AG10803 (cell line): ENCODE results near the gene STAMBP.
A peak's percentile ranks its signal among the peaks of the same experiment; 100 is the strongest.

Source experiments
- DNase-seq: peaks from one replicate; pipeline ENCODE4 v3.0.0; 2010; ENCODE audit warnings: low read depth
- H3K4me3 ChIP-seq: 2 replicates; pipeline ENCODE4 v1.5.1; 2011; ENCODE audit warnings: mild to moderate bottlenecking, low read length, control low read depth
- TF ChIP-seq, protein P1 (sequence below): conservative IDR thresholded peaks from 2 replicates; pipeline ENCODE4 v1.5.1; 2011; ENCODE audit warnings: mild to moderate bottlenecking, low read length, control low read depth, inconsistent platforms

The STAMBP gene

DNA sequence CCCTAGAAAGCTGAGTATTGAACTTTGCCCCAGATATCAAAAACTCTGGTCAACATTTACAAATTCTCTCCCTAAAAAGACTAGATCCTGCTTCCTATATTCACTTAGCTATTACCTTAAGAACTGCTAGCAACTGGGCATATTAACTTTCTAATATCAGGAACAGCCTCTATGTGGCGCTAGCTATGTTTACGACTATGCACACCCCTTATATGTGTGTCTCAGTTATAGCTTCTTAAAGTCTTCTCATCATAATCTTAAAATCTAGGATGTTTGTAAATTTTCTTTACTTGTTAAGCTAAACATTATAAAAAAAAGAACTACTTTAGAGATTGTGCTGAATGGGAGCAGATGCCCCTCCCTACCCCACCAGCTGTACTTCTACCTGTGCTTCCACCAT is 1.7 kb upstream of the STAMBP start:
- no peak overlapping the region for H3K4me3 ChIP-seq
- TF ChIP-seq, protein P1, sequence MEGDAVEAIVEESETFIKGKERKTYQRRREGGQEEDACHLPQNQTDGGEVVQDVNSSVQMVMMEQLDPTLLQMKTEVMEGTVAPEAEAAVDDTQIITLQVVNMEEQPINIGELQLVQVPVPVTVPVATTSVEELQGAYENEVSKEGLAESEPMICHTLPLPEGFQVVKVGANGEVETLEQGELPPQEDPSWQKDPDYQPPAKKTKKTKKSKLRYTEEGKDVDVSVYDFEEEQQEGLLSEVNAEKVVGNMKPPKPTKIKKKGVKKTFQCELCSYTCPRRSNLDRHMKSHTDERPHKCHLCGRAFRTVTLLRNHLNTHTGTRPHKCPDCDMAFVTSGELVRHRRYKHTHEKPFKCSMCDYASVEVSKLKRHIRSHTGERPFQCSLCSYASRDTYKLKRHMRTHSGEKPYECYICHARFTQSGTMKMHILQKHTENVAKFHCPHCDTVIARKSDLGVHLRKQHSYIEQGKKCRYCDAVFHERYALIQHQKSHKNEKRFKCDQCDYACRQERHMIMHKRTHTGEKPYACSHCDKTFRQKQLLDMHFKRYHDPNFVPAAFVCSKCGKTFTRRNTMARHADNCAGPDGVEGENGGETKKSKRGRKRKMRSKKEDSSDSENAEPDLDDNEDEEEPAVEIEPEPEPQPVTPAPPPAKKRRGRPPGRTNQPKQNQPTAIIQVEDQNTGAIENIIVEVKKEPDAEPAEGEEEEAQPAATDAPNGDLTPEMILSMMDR, result peak; percentile 52
- DNase-seq, result peak; percentile 34

DNA sequence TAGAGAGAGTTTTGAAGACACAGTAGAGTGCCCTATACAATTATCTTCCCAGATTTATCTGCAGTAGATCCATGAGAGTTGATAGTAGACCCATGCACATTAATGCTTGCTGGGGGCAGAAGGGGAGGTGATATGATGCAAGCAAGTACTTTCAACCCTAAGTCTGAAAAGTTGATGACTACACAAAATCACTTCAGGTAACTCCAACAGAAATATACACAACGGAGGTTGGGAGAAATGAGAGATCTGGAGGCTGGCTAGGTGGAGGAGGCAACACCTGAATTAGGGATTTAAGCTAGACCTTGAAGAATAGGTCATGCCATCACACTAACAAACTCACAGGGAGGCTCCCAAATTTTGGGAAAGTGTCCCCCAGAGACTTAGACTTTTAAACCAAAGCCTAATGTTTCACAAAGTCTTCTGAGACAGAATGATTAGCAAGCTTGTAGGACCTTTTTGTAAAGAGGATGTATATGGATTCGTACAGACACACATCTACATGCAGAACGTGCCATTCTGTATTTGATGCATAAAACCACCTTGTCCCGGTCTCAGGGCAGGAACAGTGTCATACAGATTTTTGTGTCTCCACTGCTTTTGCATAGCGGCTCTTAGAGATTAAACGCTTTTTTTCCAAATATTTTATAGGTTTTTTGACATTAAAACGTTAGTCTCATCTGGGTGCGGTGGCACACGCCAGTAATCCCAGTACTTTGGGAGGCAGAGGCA is 937 bp upstream of the STAMBP start:
- H3K4me3 ChIP-seq, result peak overlapping the region; percentile 76
- TF ChIP-seq, protein P1, result no peak
- DNase-seq, result no peak

DNA sequence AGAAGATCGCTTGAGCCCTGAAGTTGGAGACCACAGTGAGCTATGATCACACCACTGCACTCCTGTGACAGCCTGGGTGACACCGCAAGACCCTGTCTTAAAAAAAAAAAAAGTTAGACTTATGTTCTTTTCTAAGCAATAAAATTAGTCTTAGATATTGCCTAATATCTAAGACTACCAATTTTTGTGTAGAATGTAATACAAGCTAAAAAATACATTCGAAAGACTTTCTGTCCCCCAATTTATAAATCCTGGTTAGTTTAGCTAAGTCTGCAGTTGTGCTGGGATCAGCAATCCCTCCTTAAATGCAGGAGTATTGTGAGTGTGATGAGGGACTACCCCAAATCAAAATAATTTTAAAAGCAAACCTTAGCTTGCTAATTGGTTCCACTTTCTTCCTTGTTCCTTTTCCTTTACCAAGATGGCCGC is 358 bp upstream of the STAMBP start:
- H3K4me3 ChIP-seq, result peak overlapping the region; percentile 76

DNA sequence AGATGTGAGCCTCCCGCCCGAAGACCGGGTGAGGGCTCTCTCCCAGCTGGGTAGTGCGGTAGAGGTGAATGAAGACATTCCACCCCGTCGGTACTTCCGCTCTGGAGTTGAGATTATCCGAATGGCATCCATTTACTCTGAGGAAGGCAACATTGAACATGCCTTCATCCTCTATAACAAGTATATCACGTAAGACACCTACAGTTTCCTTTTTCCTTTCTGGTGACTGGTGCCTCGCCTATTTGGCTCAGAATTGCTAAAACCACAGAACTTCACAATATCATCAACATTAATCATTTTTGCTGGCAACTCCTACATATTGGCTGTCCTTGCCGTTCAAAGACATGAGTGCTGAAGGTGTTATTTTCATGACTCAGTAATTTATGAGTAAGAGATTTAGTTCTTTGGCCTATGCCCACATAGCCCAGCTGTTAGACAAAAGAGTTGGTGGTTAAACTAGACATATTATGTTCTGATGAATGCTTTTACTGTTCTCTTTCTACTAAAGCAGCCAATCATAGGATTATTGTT is 2.2 kb downstream of the STAMBP start:
- TF ChIP-seq, protein P1, result no peak
- H3K4me3 ChIP-seq, result no peak overlapping the region
- peak; percentile 84 for DNase-seq

More for the DNA sequence above, 358 bp upstream of the STAMBP start:
- DNase-seq, result no peak
- TF ChIP-seq, protein P1, result no peak

DNA sequence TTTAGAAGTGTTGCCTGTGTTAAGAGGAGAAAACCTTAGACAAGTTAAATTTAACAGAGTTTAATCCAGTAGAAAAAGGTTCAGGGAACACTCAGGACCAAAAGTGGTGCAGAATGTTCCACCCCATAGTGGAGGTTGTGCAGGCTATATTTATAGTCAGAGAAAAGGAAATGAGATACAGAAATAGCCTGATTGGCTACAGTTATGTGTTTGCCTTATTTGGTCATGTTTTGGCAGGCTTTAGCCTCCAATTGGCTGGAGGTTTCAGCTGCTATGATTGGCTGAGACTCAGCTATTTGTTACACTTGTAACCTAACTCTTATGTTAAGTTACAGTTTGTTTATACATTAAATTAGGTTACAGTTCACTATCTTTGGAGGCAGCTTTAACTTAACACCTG is 4.2 kb downstream of the STAMBP start:
- no peak overlapping the region for H3K4me3 ChIP-seq
- no peak for DNase-seq
- TF ChIP-seq, protein P1, result no peak

DNA sequence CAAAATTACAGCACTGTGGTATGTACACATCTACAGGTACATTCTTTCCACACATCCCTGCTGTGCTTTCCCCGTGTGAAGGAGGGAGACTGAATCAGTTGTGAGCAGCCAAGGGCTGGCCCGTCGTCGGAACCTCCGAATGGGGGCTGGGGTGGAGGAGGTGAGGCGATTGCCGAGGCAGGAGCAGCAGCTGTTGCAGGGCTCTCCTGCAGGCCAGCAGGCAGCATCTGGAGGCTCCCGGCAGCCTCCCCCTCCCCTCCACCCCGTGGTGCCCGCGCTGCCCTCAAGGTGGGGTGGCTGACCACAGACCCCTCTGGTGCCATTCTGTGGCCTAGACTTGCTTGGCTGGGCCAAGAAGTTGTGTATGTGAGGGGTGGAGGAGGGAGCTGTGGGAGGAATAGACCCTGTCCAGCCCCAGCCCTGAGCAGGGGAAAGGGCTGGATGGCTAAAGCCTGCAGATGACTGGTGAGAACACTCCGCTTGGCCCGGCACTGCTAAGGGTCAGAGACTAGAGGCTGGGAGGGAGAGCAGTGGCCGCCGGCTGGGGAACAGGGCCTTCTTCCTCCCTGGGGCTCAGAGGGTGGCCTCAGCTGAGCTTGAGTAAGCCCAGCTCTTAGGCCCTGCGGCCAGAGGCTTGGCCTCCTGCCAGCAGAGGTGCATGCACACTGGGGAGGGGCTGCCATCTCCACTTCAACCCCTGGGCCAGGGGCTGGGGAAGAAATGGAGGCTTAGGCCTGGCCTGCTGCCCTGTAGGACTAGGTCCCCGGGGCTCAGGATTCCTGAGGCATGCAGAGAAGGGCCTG is 7.6 kb downstream of the STAMBP start:
- no peak for DNase-seq
- H3K4me3 ChIP-seq, result no peak overlapping the region
- TF ChIP-seq, protein P1, result no peak
